ENCODE data around the gene BUD23. TPM values are rescaled to one million over a fixed set of nuclear protein-coding genes. Genes with fewer than 3 reads are reported as not detected.

The BUD23 gene
- total and polyA plus RNA-seq, 4 donors: 19.1 to 52.6 (median 37.8) TPM

GRCh38 chr7:73723813-73724212 is 40.4 kb downstream of the BUD23 start:
- WGBS: 95% methylated on average over 3 of the region's 3 CpGs
- no peak for TF ChIP-seq HNF4A (conservative IDR thresholded peaks at IDR 0.05)
- no peak for TF ChIP-seq RXRA (IDR thresholded peaks at IDR 0.05)
- no peak for TF ChIP-seq REST (IDR thresholded peaks at IDR 0.05)
- TF ChIP-seq EGR1 (IDR thresholded peaks at IDR 0.05; ENCODE audit: low read depth in 2 of 2): no peak
- no peak for TF ChIP-seq FOXA1 (IDR thresholded peaks at IDR 0.05)
- TF ChIP-seq SP1 (IDR thresholded peaks at IDR 0.05): no peak
- no peak for TF ChIP-seq FOXA2 (IDR thresholded peaks at IDR 0.05)
- no peak for TF ChIP-seq YY1 (IDR thresholded peaks at IDR 0.05)
- no peak for TF ChIP-seq TAF1 (conservative IDR thresholded peaks at IDR 0.05)
- no peak for TF ChIP-seq NR2F2 (IDR thresholded peaks at IDR 0.05)
- no peak for TF ChIP-seq ZBTB33 (IDR thresholded peaks at IDR 0.05)
- Histone ChIP-seq H3K27ac (ENCODE audit: low read depth in 1 of 2, low read length in 2 of 2) (no peak overlapping the region), H3K9me3 (ENCODE audit: control insufficient read depth in 4 of 4, low read length in 3 of 4) (no peaks in the 10 kb centered on the region), H3K36me3 (ENCODE audit: control insufficient read depth in 4 of 4, insufficient read depth in 3 of 4, low read depth in 1 of 4, low read length in 3 of 4) (no peaks in the 10 kb centered on the region), H3K27me3 (ENCODE audit: control insufficient read depth in 4 of 4, insufficient read depth in 4 of 4, low read length in 3 of 4) (no peaks in the 10 kb centered on the region), H3K4me3 (ENCODE audit: low read depth in 1 of 3, low read length in 3 of 3) (no peak overlapping the region), H3K4me1 (ENCODE audit: control insufficient read depth in 4 of 4, insufficient read depth in 4 of 4, low read length in 3 of 4) (peaks cover 9 to 27% (median 18%) of the 10 kb centered on the region in 4 donors), H3K9ac (ENCODE audit: low read depth in 1 of 2, low read length in 2 of 2) (no peak overlapping the region)
- DNase-seq (ENCODE audit: low spot score): no peak

- Histone ChIP-seq H3K4me3 (ENCODE audit: low read depth in 1 of 3, low read length in 3 of 3) (no peak overlapping the region), H3K9me3 (ENCODE audit: control insufficient read depth in 4 of 4, low read length in 3 of 4) (no peaks in the 10 kb centered on the region), H3K9ac (ENCODE audit: low read depth in 1 of 2, low read length in 2 of 2) (no peak overlapping the region), H3K27ac (ENCODE audit: low read depth in 1 of 2, low read length in 2 of 2) (no peak overlapping the region), H3K27me3 (ENCODE audit: control insufficient read depth in 4 of 4, insufficient read depth in 4 of 4, low read length in 3 of 4) (no peaks in the 10 kb centered on the region), H3K36me3 (ENCODE audit: control insufficient read depth in 4 of 4, insufficient read depth in 3 of 4, low read depth in 1 of 4, low read length in 3 of 4) (no peaks in the 10 kb centered on the region), H3K4me1 (ENCODE audit: control insufficient read depth in 4 of 4, insufficient read depth in 4 of 4, low read length in 3 of 4) (peaks cover 5 to 14% (median 10%) of the 10 kb centered on the region in 4 donors)
- no peak for DNase-seq (ENCODE audit: low spot score)
- TF ChIP-seq CTCF (IDR thresholded peaks at IDR 0.05; ENCODE audit: low read depth, low read length, missing input control) (no peak), MAX (IDR thresholded peaks at IDR 0.05) (no peak), ZBTB33 (IDR thresholded peaks at IDR 0.05) (no peak), TAF1 (conservative IDR thresholded peaks at IDR 0.05) (no peak), RXRA (IDR thresholded peaks at IDR 0.05) (no peak), SP1 (IDR thresholded peaks at IDR 0.05) (no peak), YY1 (IDR thresholded peaks at IDR 0.05) (no peak), NR2F2 (IDR thresholded peaks at IDR 0.05) (no peak), FOXA1 (IDR thresholded peaks at IDR 0.05) (no peak), JUND (IDR thresholded peaks at IDR 0.05) (no peak), GABPA (IDR thresholded peaks at IDR 0.05 in 1 of 2, conservative IDR thresholded peaks at IDR 0.05 in 1 of 2) (no peak), HNF4G (IDR thresholded peaks at IDR 0.05) (no peak)
- 81% methylated on average over 1 of the region's 1 CpG for WGBS
Observed at GRCh38 chr7:73726083-73726466, 42.7 kb downstream of the BUD23 start.
